Eye (tissue), 1 donor: ENCODE results near the gene SFTPB.
"Not testable (repeated sequence)": the region's sequence is repeated elsewhere in the genome, so short reads cannot be mapped to it uniquely, and the experiment has no call there.

ENCODE experiments used
- DNase-seq: peaks from one replicate; pipeline ENCODE4 v3.0.0-alpha.2; 2015

SFTPB gene

GRCh38 chr2:85652056-85652455, 15.9 kb downstream of the SFTPB start:
- no peak for DNase-seq

GRCh38 chr2:85651097-85651496, 16.9 kb downstream of the SFTPB start:
- DNase-seq, result no peak

GRCh38 chr2:85650456-85650855, 17.5 kb downstream of the SFTPB start:
- DNase-seq, result no peak

- peak; percentile 3 for DNase-seq
Observed at GRCh38 chr2:85649201-85650190, 18.5 kb downstream of the SFTPB start.

GRCh38 chr2:85648619-85649018, 19.4 kb downstream of the SFTPB start:
- no peak for DNase-seq

- no peak for DNase-seq
Observed at GRCh38 chr2:85647823-85648526, 20.0 kb downstream of the SFTPB start.

GRCh38 chr2:85646166-85646565, 21.8 kb downstream of the SFTPB start:
- no peak for DNase-seq

- no peak for DNase-seq
Observed at GRCh38 chr2:85644909-85645308, 23.1 kb downstream of the SFTPB start.

GRCh38 chr2:85642725-85643124, 25.3 kb downstream of the SFTPB start:
- DNase-seq, result no peak

GRCh38 chr2:85635636-85636035, 32.4 kb downstream of the SFTPB start:
- no peak for DNase-seq

- no peak for DNase-seq
Observed at GRCh38 chr2:85635011-85635410, 33.0 kb downstream of the SFTPB start.

GRCh38 chr2:85631316-85631715, 36.7 kb downstream of the SFTPB start:
- no peak for DNase-seq

- DNase-seq, result no peak
Observed at GRCh38 chr2:85628658-85629057, 39.3 kb downstream of the SFTPB start.

GRCh38 chr2:85623991-85624390, 44.0 kb downstream of the SFTPB start:
- no peak for DNase-seq

- DNase-seq, result no peak
Observed at GRCh38 chr2:85621338-85621737, 46.7 kb downstream of the SFTPB start.

- no peak for DNase-seq
Observed at GRCh38 chr2:85619617-85620016, 48.4 kb downstream of the SFTPB start.

- DNase-seq, result not testable (repeated sequence)
Observed at GRCh38 chr2:85617723-85618122, 50.3 kb downstream of the SFTPB start.

- no peak for DNase-seq
Observed at GRCh38 chr2:85615413-85615728, 52.6 kb downstream of the SFTPB start.

GRCh38 chr2:85614757-85615156, 53.2 kb downstream of the SFTPB start:
- DNase-seq, result not testable (repeated sequence)

GRCh38 chr2:85613717-85614515, 54.1 kb downstream of the SFTPB start:
- DNase-seq, result no peak

- DNase-seq, result peak; percentile 97
Observed at GRCh38 chr2:85611705-85612587, 56.1 kb downstream of the SFTPB start, which contains the start of gene C2orf68. Gene C2orf68 (minus strand): TSS chr2:85612066. CDS start chr2:85611984, 82 bp downstream.

- DNase-seq, result no peak
Observed at GRCh38 chr2:85611217-85611704, 56.7 kb downstream of the SFTPB start.
